Left colon (tissue), 2 donors: Measurements from ENCODE around the gene GOLGA6L26. TPM values are rescaled to one million over a fixed set of nuclear protein-coding genes. Genes with fewer than 3 reads are reported as not detected.

Experiments used
- total RNA-seq, 2 donors: library from RNA; stranded (reverse); fragmentation: NEBNext Ultra II Directional; extraction: Animal tissue kit (Norgen Biotek cat#: 25700); gene quantifications; one replicate each; pipeline ENCODE4 v1.2.1, GENCODE V29; 2021
- donor health status: DM: no; HTN: no; CAD: no.
- donor health status: DM: yes; HTN: yes; CAD: no.

The GOLGA6L26 gene
- total RNA-seq, 2 donors from 2014 or later = not detected

Other genes with a start within 250 kb of the GOLGA6L26 start
- gene GOLGA6L1, start 197.4 kb downstream of the GOLGA6L26 start, total RNA-seq = not detected
- under 1 TPM; 0.09 to 0.17 TPM for gene GOLGA8S, start 20.6 kb upstream of the GOLGA6L26 start, total RNA-seq
- not detected for gene GOLGA6L2, start 113.0 kb upstream of the GOLGA6L26 start, total RNA-seq
- gene MKRN3, start 231.5 kb upstream of the GOLGA6L26 start, total RNA-seq = 1 to 10 TPM in 1 of 2 donors, not detected in 1; 3.9 TPM